ENCODE data around the gene PHKG2. TPM values are rescaled to one million over a fixed set of nuclear protein-coding genes. Genes with fewer than 3 reads are reported as not detected.

PHKG2 gene
- polyA plus RNA-seq, 1 donor (not counting 4 experiments of a cell fraction or from before 2014, with no cell fraction given): 31.8 TPM

GRCh38 chr16:30774367-30775130 lies 26.3 kb downstream of the PHKG2 start:
- peaks cover 19 to 29% of the 10 kb centered on the region in 2 experiments for H3K36me3 ChIP-seq (ENCODE audit: control insufficient read depth in 2 of 2, extremely low read depth in 1 of 2, insufficient read depth in 2 of 2, low read length in 2 of 2)
- peaks cover 9% of the 10 kb centered on the region for H3K4me1 ChIP-seq (ENCODE audit: control insufficient read depth, extremely low read depth, insufficient read depth, low read length)
- peak overlapping the region; percentile 97 for H3K4me2 ChIP-seq (ENCODE audit: control insufficient read depth, extremely low read depth, insufficient read depth, low read depth, low read length)
- DNase-seq (ENCODE audit: low read depth, low spot score): no peak
- H3K4me3 ChIP-seq (ENCODE audit: control insufficient read depth in 2 of 3, extremely low read depth in 1 of 3, insufficient read depth in 2 of 3, low read depth in 1 of 3, low read length in 3 of 3): peak overlapping the region in 2 of 3 experiments; percentile 55 to 75
- H3K79me2 ChIP-seq (ENCODE audit: control insufficient read depth, insufficient read depth, low read length): no peaks in the 10 kb centered on the region
- no peak for FAIRE-seq
- H3K9me1 ChIP-seq (ENCODE audit: control insufficient read depth, extremely low read depth, insufficient read depth, low read length): no peaks in the 10 kb centered on the region
- H4K20me1 ChIP-seq (ENCODE audit: control insufficient read depth, extremely low read depth, insufficient read depth, low read length): no peaks in the 10 kb centered on the region
- peak overlapping the region; percentile 90 for H3K9ac ChIP-seq (ENCODE audit: control insufficient read depth, extremely low read depth, insufficient read depth, low read length)
- no peaks in the 10 kb centered on the region for H3K27me3 ChIP-seq (ENCODE audit: control insufficient read depth, extremely low read depth, insufficient read depth, low read length)
- no peak overlapping the region for H2AFZ ChIP-seq (ENCODE audit: control insufficient read depth, low read length)
- H3K9me3 ChIP-seq (ENCODE audit: control insufficient read depth, low read depth, low read length): no peaks in the 10 kb centered on the region
- TF ChIP-seq CTCF (optimal IDR thresholded peaks at IDR 0.05 in 1 of 3, IDR thresholded peaks at IDR 0.05 in 1 of 3, conservative IDR thresholded peaks at IDR 0.05 in 1 of 3; ENCODE audit: extremely low read depth in 1 of 3, insufficient read depth in 2 of 3, low read length in 3 of 3): no peak
- TF ChIP-seq EZH2 (IDR thresholded peaks at IDR 0.05; ENCODE audit: low read length): no peak
- dilution Hi-C loops (cut with MboI; ENCODE audit: extremely low pct_ligation_motif_present, low sequenced_read_pairs): loop anchor here (25.0 kb wide), 1 partner anchor 113 kb away; the partner anchor contains the start of genes BCL7C and CTF1
- no peak overlapping the region for H3K27ac ChIP-seq (ENCODE audit: control insufficient read depth, insufficient read depth, low read length)

GRCh38 chr16:30775131-30775391 lies 26.8 kb downstream of the PHKG2 start:
- H3K27ac ChIP-seq (ENCODE audit: control insufficient read depth, insufficient read depth, low read length): peak overlapping the region; percentile 76
- peak overlapping the region; percentile 97 for H3K4me2 ChIP-seq (ENCODE audit: control insufficient read depth, extremely low read depth, insufficient read depth, low read depth, low read length)
- FAIRE-seq: no peak
- H3K9ac ChIP-seq (ENCODE audit: control insufficient read depth, extremely low read depth, insufficient read depth, low read length): peak overlapping the region; percentile 90
- no peaks in the 10 kb centered on the region for H3K9me3 ChIP-seq (ENCODE audit: control insufficient read depth, low read depth, low read length)
- no peak overlapping the region for H2AFZ ChIP-seq (ENCODE audit: control insufficient read depth, low read length)
- peak overlapping the region; percentile 55 to 78 (median 75) for H3K4me3 ChIP-seq (ENCODE audit: control insufficient read depth in 2 of 3, extremely low read depth in 1 of 3, insufficient read depth in 2 of 3, low read depth in 1 of 3, low read length in 3 of 3)
- no peaks in the 10 kb centered on the region for H4K20me1 ChIP-seq (ENCODE audit: control insufficient read depth, extremely low read depth, insufficient read depth, low read length)
- H3K79me2 ChIP-seq (ENCODE audit: control insufficient read depth, insufficient read depth, low read length): no peaks in the 10 kb centered on the region
- H3K36me3 ChIP-seq (ENCODE audit: control insufficient read depth in 2 of 2, extremely low read depth in 1 of 2, insufficient read depth in 2 of 2, low read length in 2 of 2): peaks cover 19 to 28% of the 10 kb centered on the region in 2 experiments
- no peaks in the 10 kb centered on the region for H3K9me1 ChIP-seq (ENCODE audit: control insufficient read depth, extremely low read depth, insufficient read depth, low read length)
- H3K4me1 ChIP-seq (ENCODE audit: control insufficient read depth, extremely low read depth, insufficient read depth, low read length): peaks cover 9% of the 10 kb centered on the region
- no peak for DNase-seq (ENCODE audit: low read depth, low spot score)
- dilution Hi-C loops (cut with MboI; ENCODE audit: extremely low pct_ligation_motif_present, low sequenced_read_pairs): loop anchor here (25.0 kb wide), 1 partner anchor 112 kb away; the partner anchor contains the start of genes BCL7C and CTF1
- H3K27me3 ChIP-seq (ENCODE audit: control insufficient read depth, extremely low read depth, insufficient read depth, low read length): no peaks in the 10 kb centered on the region
- TF ChIP-seq CTCF (optimal IDR thresholded peaks at IDR 0.05 in 1 of 3, IDR thresholded peaks at IDR 0.05 in 1 of 3, conservative IDR thresholded peaks at IDR 0.05 in 1 of 3; ENCODE audit: extremely low read depth in 1 of 3, insufficient read depth in 2 of 3, low read length in 3 of 3) (no peak), EZH2 (IDR thresholded peaks at IDR 0.05; ENCODE audit: low read length) (no peak)

Measured in keratinocyte (primary cell).